Mucosa of stomach (tissue), 1 donor: Measurements from ENCODE around the gene ALS2.
"Not testable (repeated sequence)": the region's sequence is repeated elsewhere in the genome, so short reads cannot be mapped to it uniquely, and the experiment has no call there.

Experiments used
- H3K27me3 ChIP-seq: one replicate; pipeline ENCODE4 v1.7.0; 2013; ENCODE audit warnings: mild to moderate bottlenecking, low read length; ENCODE audit not compliant: control insufficient read depth, insufficient read depth
- H3K36me3 ChIP-seq: one replicate; pipeline ENCODE4 v1.7.0; 2013; ENCODE audit warnings: low read length; ENCODE audit not compliant: control insufficient read depth, insufficient read depth
- H3K4me1 ChIP-seq: one replicate; pipeline ENCODE4 v1.7.0; 2013; ENCODE audit warnings: mild to moderate bottlenecking, low read length; ENCODE audit not compliant: control insufficient read depth, insufficient read depth
- H3K4me3 ChIP-seq: one replicate; pipeline ENCODE4 v1.7.0; 2013; ENCODE audit warnings: low read length
- H3K9ac ChIP-seq: one replicate; pipeline ENCODE4 v1.7.0; 2013; ENCODE audit warnings: mild to moderate bottlenecking, low read length, moderate library complexity
- H3K9me3 ChIP-seq: one replicate; pipeline ENCODE4 v1.7.0; 2013; ENCODE audit warnings: mild to moderate bottlenecking, low read length, moderate library complexity; ENCODE audit not compliant: control insufficient read depth
- donor health status: Pancreatic carcinoma.

ALS2 gene

DNA sequence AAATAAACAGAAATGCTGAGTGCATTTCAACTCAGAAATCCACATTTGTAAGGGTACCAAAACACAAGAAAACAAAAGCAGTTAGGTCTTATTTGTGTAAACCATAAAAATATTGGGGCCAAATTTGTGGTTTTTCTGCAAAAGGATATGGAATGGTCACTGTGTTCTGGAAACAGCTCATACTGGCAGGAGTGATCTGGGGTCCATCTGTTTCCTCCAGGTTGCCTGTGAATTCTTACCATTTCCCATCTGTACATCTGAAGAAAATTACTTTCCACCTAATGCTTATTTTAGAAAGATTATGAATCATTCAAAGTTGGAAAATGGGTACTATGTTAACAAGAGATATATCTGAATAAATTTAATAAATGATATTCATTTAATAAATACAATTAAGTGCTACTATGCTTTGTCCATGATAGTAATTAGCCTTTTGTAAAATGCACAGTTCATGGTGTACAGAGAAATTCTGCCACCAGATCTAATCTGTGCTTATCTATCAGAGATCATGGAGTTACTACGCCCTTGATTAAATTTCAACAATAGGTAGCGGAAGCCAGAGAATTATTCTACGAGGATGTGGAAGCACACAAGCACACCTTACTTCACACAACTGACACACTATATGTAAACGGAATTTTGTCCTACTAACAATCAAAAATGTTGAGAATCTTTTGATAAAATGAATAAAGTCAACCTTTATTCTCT is 10.9 kb downstream of the ALS2 start:
- H3K9me3 ChIP-seq = no peaks in the 10 kb centered on the region
- H3K36me3 ChIP-seq = no peaks in the 10 kb centered on the region
- no peaks in the 10 kb centered on the region for H3K27me3 ChIP-seq
- H3K4me1 ChIP-seq = peaks cover under 1% of the 10 kb centered on the region
- H3K9ac ChIP-seq = no peak overlapping the region
- no peak overlapping the region for H3K4me3 ChIP-seq

DNA sequence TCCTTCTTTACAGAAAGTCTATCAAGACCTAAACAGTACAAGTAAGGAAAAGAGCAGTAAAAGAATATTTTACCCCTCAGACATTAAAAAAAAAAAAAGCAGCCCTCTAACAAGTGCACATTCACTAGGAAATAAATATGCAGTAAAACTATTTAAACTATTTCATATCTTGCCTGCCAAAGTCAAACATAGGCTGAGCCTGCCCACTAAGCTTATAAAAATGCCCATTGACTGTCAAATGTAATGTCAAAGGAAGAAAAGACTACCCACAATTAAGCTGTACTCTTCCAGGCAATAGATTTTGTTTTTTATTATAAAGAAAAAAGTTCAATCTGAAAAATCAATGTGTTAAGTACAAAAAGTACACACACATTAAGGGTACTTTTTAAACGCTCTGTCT is 11.8 kb downstream of the ALS2 start:
- no peaks in the 10 kb centered on the region for H3K36me3 ChIP-seq
- H3K4me3 ChIP-seq = no peak overlapping the region
- no peaks in the 10 kb centered on the region for H3K9me3 ChIP-seq
- no peaks in the 10 kb centered on the region for H3K4me1 ChIP-seq
- H3K9ac ChIP-seq = no peak overlapping the region
- no peaks in the 10 kb centered on the region for H3K27me3 ChIP-seq

DNA sequence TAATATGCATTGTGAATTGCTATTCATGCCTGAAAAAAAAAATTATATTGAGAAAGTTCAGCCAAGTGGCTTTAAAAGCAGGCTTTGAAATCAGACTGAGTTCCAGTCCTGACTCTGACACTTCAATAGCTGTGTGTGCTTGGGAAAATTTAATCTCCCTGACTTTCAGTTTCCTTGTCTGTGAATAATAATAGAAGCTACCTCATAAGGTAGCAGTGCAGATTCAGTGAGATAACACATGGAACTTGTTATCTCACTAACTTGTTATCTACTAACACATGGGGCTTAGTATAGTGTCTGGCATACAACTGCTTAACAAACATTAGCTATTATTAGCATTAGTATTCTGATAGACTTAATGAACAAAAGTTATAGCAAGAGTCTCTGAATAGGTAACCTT is 14.9 kb downstream of the ALS2 start:
- Histone ChIP-seq H3K4me3 (no peak overlapping the region), H3K4me1 (no peaks in the 10 kb centered on the region), H3K9ac (no peak overlapping the region), H3K36me3 (peaks cover 7% of the 10 kb centered on the region), H3K27me3 (no peaks in the 10 kb centered on the region), H3K9me3 (no peaks in the 10 kb centered on the region)

DNA sequence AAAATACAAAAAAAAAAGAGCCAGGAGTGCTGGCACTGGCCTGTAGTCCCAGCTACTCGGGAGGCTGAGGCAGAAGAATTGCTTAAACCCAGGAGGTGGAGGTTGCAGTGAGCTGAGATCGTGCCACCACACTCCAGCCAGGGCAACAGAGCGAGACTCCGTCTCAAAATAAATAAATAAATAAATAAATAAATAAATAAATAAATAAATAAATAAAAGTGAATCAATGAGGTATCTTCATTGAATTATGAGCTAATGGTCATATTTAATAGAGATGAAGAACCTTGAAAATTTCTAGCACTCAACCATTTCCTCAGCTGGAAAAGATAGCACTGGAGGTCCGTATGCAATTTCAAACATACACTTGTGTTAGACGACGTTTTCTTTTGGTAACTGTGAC is 16.3 kb downstream of the ALS2 start:
- not testable (repeated sequence) for H3K4me3 ChIP-seq, H3K9ac ChIP-seq, H3K4me1 ChIP-seq, H3K9me3 ChIP-seq, H3K36me3 ChIP-seq, H3K27me3 ChIP-seq

DNA sequence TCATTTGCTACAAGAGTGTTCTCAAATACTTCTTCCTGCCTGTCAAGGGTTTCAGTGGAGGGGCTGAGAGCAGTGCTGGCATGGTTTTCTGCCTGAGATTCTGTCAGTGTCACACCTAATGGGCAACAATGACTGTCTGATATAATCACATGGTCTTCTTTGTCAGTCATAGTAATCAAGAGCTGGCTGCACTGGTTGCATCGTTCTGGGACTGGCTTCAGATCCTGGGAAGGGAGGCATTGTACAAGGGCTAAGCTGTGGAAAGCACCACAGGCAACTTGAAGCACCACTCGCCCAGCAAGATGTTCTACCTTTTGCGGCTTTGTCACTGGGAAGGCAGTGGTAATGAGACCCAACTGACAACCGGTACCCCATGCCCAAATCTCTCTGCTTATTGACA is 19.6 kb downstream of the ALS2 start:
- peaks cover 5% of the 10 kb centered on the region for H3K4me1 ChIP-seq
- H3K36me3 ChIP-seq = peaks cover 8% of the 10 kb centered on the region
- H3K27me3 ChIP-seq = no peaks in the 10 kb centered on the region
- no peaks in the 10 kb centered on the region for H3K9me3 ChIP-seq
- no peak overlapping the region for H3K4me3 ChIP-seq
- no peak overlapping the region for H3K9ac ChIP-seq

DNA sequence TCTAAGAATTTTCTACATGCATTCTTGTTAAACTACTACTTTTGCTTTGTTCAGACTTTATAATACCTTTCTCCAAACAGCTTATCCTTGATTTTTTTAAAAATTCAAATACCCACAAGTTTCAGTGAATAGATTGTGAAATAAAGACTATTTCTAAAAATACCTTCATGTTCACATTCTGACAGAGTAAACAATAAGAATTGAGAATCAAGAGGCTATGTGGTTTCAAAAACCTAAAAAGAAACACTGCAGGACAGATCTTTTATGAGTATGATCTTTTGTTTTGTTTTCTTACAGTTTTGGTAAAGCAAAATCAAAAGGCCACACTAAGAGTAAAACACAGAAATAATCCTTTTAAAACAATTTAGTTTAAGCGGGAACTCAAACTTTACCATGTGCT is 21.2 kb downstream of the ALS2 start:
- H3K9ac ChIP-seq = no peak overlapping the region
- H3K27me3 ChIP-seq = no peaks in the 10 kb centered on the region
- H3K36me3 ChIP-seq = peaks cover 8% of the 10 kb centered on the region
- peaks cover 5% of the 10 kb centered on the region for H3K4me1 ChIP-seq
- H3K9me3 ChIP-seq = no peaks in the 10 kb centered on the region
- no peak overlapping the region for H3K4me3 ChIP-seq

DNA sequence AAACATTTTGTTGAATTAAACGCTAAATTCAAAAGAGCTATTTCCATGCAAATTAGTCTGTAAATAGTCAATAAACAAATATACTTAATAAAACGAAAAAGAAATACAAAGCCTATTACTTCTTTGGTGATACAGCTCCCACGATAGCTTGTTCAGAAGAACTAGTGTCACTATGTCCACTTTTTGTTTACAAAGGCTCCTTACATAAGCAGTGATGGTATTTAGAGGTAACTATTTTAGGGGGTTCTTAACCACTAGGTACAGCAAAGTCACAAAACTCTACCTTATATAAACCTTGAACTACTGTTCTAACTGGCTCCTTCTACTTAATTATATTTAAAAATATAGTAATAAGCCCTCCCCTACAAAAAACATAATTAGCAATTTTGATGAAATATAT is 21.9 kb downstream of the ALS2 start:
- Histone ChIP-seq H3K4me3 (no peak overlapping the region), H3K36me3 (peaks cover 8% of the 10 kb centered on the region), H3K27me3 (no peaks in the 10 kb centered on the region), H3K9me3 (no peaks in the 10 kb centered on the region), H3K9ac (no peak overlapping the region), H3K4me1 (peaks cover 5% of the 10 kb centered on the region)

DNA sequence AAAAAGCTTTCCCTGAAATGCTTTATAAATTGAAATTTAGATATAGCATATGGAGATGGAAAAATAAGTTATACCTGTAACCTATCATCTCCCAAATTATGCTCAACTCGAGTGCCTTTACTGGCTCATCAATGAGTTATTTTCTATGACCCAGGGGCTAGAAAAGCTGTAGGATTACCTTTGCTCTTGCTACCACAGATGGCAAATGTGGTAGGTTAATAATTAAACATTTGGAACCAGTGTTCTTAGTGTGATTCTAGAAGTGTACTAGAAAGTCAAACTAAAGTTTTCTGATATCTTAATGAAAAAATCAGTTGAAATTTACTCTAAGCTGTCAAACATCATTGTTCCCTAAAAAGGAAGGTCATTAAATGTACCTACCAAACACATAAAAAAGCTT is 22.5 kb downstream of the ALS2 start:
- Histone ChIP-seq H3K36me3 (peaks cover 8% of the 10 kb centered on the region), H3K9ac (no peak overlapping the region), H3K4me1 (peaks cover 5% of the 10 kb centered on the region), H3K4me3 (no peak overlapping the region), H3K9me3 (no peaks in the 10 kb centered on the region), H3K27me3 (no peaks in the 10 kb centered on the region)

DNA sequence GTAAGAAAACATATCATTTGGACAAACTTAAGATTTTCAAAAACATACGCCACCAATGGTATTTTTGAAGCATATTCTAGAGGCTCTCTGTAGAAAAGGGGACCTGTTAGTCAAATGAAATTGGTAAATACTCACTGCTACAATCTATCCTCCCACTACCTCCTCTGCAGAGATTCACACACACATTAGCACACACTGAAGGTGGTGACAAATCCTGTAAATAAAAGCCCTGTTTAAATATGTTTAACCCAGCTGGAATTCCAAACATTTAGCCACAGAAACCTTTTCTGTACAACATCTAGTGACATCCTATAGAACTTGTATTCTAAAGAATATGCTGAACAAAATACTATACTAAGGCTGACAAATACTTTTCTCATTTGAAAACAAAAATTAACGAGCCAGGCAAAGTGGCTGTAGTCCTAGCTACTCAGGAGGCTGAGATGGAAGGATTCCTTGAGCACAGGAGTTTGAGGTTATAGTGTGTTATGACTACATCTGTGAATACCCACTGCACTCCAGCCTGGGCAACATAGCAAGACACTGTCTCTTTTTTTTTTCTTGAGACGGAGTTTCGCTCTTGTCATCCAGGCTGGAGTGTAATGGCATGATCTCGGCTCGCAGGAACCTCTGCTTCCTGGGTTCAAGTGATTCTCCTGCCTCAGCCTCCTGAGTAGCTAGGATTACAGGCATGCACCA is 25.9 kb downstream of the ALS2 start:
- H3K4me1 ChIP-seq = peaks cover 5% of the 10 kb centered on the region
- H3K36me3 ChIP-seq = no peaks in the 10 kb centered on the region

DNA sequence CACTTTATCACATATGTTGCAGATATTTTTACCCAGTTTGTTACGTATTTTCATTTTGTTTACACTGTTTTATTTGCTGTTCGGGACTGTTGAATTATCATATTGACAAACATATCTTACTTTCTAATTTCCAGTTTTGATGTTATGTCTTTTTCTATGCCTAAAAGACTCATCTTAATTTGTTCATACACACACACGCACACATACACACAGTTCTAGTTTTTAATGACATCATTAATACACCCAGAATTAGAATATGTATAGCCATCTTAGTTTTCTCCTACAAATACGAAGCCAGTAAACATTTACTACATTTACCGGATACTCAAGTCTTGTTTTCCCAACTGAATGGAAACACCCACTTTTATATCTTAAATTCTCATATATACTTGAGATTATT is 29.2 kb downstream of the ALS2 start:
- Histone ChIP-seq H3K27me3 (no peaks in the 10 kb centered on the region), H3K9ac (no peak overlapping the region), H3K4me3 (no peak overlapping the region), H3K9me3 (no peaks in the 10 kb centered on the region), H3K36me3 (no peaks in the 10 kb centered on the region), H3K4me1 (no peaks in the 10 kb centered on the region)

More for the DNA sequence above, 25.9 kb downstream of the ALS2 start:
- Histone ChIP-seq H3K9ac (no peak overlapping the region), H3K9me3 (no peaks in the 10 kb centered on the region), H3K4me3 (no peak overlapping the region), H3K27me3 (no peaks in the 10 kb centered on the region)

DNA sequence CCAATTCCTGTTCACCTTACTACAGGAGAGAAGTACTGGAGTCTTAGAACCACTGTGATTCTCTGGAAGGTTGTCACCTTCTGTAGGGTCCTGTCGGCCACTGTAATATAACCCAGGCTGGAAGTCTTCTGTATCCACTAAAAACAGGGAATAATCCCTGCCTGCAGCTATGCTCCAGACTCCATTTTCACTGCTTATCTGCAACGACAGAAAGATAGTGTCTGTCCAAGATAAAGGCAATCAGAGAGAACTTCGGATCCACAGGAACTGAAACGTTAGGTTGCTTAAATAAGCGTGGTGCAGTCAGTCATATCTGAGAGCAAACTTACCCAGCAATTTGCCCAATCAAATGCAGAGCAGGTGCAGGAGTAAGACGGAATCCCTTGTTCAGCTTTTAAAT is 34.2 kb downstream of the ALS2 start:
- Histone ChIP-seq H3K9ac (no peak overlapping the region), H3K4me3 (no peak overlapping the region), H3K9me3 (no peaks in the 10 kb centered on the region), H3K27me3 (no peaks in the 10 kb centered on the region), H3K4me1 (no peaks in the 10 kb centered on the region), H3K36me3 (no peaks in the 10 kb centered on the region)

DNA sequence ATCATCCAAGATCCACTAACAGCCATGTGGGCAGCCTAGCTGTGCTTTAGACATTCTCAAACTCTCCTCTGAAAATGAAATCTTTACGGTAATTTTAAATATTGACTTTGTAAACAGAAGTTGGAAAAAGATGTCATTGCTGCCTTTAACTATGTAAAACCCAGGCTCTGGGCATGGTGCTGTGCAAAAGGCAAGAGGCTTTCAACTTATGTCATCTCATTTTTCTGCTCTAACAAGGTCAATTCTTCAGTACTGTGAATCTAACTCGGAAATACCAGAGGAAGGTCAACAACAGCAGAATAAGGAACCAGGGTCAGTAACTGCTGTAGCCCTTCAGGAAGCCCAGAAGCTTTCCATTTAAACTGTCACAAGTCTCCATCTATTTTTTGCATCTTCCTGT is 45.2 kb downstream of the ALS2 start:
- no peak overlapping the region for H3K9ac ChIP-seq
- no peaks in the 10 kb centered on the region for H3K4me1 ChIP-seq
- no peaks in the 10 kb centered on the region for H3K9me3 ChIP-seq
- no peaks in the 10 kb centered on the region for H3K36me3 ChIP-seq
- H3K4me3 ChIP-seq = no peak overlapping the region
- H3K27me3 ChIP-seq = no peaks in the 10 kb centered on the region
